HG03097 (cell line): ENCODE measurements around the gene KRTAP10-9.
"Not testable (repeated sequence)": the region's sequence is repeated elsewhere in the genome, so short reads cannot be mapped to it uniquely, and the experiment has no call there.

Experiments
- ATAC-seq: cut with Tn5 transposase; IDR thresholded peaks from one replicate; pipeline ENCODE4 v1.9.1; 2021; ENCODE audit not compliant: unreplicated experiment, low FRiP score

KRTAP10-9 gene

GRCh38 chr21:44656868-44657267 is 30.0 kb downstream of the KRTAP10-9 start:
- ATAC-seq: no peak

DNA sequence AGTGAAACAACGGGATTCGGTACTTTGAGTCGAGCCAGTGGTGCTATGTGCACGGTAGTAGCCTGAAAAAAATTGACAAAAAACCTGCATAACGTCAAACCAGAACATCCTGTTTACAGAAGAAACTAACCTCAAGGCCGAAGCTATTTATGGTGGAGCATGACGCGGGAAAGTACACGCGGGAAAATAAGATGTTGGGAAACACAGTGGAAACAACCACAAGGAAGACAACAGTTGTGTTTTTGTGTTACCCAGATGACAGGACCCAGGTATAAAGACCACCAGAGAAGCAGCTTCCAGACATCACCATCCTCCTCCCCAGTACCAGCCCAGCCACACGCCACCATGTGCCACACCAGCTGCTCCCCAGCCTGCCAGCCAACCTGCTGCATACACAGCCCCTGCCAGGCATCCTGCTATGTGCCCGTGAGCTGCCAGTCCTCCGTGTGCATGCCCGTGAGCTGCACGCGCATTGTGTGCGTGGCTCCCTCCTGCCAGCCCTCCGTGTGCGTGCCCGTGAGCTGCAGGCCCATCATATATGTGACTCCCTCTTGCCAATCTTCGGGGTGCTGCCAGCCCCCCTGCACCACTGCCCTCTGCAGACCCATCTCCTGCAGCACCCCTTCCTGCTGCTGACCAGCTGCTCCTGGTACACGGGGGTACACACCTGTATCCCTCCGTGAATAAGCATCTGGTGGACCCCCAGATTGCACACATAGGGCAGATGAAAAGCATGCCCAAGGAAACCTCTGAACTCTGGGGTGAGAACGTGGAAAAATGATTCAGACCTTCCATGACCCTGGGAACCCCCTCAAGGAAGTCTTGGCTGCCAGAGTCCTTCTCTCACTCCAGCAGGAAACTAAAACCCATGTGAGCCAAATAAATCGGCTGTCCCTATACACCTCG is 31.0 kb downstream of the KRTAP10-9 start, which contains the start of gene KRTAP12-3:
TSS of gene KRTAP12-3 (plus strand) at position 298 of the 906 bp plus-strand sequence. CDS start at position 346, 48 bp downstream.
- ATAC-seq: no peak

GRCh38 chr21:44658541-44658910 is 31.6 kb downstream of the KRTAP10-9 start:
- ATAC-seq: no peak

- no peak for ATAC-seq
These were observed 32.2 kb downstream of the KRTAP10-9 start for GRCh38 chr21:44658913-44659595.

- not testable (repeated sequence) for ATAC-seq
These were observed 34.7 kb downstream of the KRTAP10-9 start for GRCh38 chr21:44661567-44661966.

DNA sequence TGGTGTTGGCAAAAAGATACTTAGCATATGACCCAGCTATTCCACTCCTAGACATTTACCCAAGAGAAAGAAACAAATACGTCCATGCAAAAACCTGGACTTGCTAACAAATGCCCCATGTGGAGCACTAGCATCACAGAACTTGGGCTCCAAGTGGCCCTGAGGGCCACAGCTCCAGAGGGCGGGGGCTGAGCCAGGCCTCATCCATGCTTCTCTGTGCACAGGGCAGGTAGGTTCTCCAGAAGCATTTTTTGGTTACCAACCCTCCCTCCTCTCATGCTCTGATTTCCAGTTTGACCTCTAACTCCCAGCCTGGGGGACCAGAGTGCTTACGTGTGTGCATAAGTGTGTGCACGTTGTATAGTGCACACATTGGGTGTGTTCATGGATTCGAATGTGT is 37.8 kb downstream of the KRTAP10-9 start:
- no peak for ATAC-seq

DNA sequence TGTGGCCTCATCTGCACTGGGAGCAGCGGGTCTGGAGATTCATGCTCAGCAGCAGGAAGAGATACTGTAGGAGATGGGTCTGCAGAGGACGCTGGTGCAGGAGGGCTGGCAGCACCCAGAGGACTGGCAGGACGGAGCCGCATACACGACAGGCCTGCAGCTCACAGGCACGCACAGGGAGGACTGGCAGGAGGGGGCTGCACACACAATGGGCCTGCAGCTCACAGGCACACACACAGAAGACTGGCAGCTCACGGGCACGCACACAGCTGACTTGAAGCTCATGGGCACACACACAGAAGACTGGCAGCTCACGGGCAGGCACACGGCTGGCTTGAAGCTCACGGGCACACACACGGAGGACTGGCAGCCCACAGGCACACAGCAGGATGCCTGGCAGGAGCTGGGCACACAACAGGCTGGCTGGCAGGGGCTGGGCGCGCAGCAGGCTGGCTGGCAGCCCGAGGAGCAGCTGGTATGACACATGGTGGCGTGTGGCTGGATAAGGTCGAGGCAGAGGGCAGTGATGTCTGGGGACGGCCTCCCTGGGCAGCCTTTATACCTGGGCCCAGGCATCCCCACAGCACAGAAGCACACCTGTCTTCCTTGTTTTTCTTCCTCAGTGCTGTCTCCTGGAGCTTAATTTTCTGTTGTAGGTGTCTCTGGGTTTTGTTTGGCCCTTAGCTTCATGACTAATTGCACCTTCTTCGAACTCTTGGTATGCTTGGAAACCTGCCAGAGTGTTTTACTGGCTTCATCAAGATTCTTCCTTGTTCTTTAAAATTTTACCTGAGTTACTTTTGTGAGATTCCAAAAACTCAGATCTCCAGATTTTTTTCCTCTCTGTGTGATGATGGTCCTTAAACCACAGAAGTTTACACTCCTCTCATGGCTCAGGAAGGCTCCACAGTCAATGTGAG is 39.8 kb downstream of the KRTAP10-9 start, which contains the start of gene KRTAP12-2:
TSS of gene KRTAP12-2 (minus strand) at position 527 of the 920 bp plus-strand sequence. CDS start at position 486, 41 bp downstream.
- no peak for ATAC-seq

DNA sequence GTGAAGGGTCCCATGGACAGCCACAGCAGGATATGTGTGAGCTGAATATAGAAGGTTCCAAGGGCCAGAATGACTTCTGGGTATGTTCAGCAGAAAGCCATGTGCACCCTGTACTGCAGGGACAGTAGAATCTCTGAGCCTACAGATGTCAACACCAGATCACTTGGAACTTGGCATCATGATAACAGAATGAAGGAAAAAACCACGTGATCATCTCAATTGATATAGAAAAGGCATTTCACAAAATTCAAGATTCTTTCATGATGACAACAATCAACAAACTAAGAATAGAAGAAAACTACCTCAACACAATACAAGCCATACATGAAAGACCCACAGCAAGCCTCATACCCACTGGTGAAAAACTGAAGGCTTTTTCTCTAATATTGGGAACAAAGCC is 40.7 kb downstream of the KRTAP10-9 start:
- ATAC-seq: no peak

- no peak for ATAC-seq
These were observed 43.9 kb downstream of the KRTAP10-9 start for GRCh38 chr21:44670642-44671432.

DNA sequence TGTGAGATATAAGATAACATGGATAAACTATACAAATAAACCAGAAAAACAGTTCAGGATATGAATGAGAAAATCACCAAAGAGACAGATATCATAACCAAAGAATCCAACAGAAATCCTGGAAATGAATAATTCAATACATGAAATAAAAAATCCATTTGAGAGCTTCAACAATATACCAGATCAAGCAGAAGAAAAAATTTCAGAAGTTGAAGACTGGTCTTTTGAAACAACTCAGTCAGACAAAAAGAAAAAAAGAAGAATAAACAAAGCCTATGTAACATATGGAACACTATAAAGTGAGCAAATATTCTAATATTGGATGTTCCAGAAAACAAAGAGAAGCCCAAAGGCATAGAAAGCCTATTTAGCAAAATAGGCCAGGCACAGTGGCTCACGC is 45.0 kb downstream of the KRTAP10-9 start:
- ATAC-seq: no peak

DNA sequence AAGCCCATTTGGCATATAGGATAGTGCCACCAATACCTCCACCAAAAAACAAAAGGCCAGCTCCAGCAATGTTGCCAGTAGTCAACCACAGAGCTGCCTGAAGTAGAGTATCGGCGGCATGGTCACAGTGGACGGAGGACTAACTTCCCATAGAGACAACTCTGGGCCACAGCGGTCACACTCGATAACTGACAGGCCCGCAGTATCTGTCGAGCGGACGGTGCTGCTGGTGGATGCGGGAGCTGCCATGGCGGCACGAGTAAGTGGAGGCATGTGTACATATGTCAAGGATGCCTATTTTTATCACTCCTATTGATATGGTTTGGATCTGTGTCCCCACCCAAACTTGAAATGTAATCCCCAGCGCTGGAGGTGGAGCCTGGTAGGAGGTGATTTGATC is 51.0 kb downstream of the KRTAP10-9 start:
- ATAC-seq: no peak
